Stomach smooth muscle (tissue), 2 donors: ENCODE measurements around the gene C1orf74.

Experiments
- H3K27ac ChIP-seq: one replicate; pipeline ENCODE4 v1.7.0; 2013; ENCODE audit warnings: mild to moderate bottlenecking, low read length, inconsistent platforms
- H3K27me3 ChIP-seq, 2 donors: one replicate each; pipeline ENCODE4 v1.7.0; 2013; ENCODE audit warnings: low read length in 2 of 2; ENCODE audit not compliant: insufficient read depth in 2 of 2, control insufficient read depth in 1 of 2
- H3K36me3 ChIP-seq, 2 donors: one replicate each; pipeline ENCODE4 v1.7.0; 2013; ENCODE audit warnings: low read length in 2 of 2; ENCODE audit not compliant: control insufficient read depth in 2 of 2, insufficient read depth in 2 of 2
- H3K4me1 ChIP-seq: one replicate; pipeline ENCODE4 v1.7.0; 2013; ENCODE audit warnings: low read length; ENCODE audit not compliant: control insufficient read depth, insufficient read depth
- H3K4me3 ChIP-seq, 2 donors: one replicate each; pipeline ENCODE4 v1.7.0; 2013; ENCODE audit warnings: low read length in 2 of 2
- H3K9ac ChIP-seq, 2 donors: one replicate each; pipeline ENCODE4 v1.7.0; 2013; ENCODE audit warnings: low read length in 2 of 2, mild to moderate bottlenecking in 1 of 2
- H3K9me3 ChIP-seq, 2 donors: one replicate each; pipeline ENCODE4 v1.7.0; 2013; ENCODE audit warnings: low read length in 2 of 2; ENCODE audit not compliant: control insufficient read depth in 2 of 2
- donor health status: healthy.
- donor health status: Pancreatic carcinoma.

The C1orf74 gene

DNA sequence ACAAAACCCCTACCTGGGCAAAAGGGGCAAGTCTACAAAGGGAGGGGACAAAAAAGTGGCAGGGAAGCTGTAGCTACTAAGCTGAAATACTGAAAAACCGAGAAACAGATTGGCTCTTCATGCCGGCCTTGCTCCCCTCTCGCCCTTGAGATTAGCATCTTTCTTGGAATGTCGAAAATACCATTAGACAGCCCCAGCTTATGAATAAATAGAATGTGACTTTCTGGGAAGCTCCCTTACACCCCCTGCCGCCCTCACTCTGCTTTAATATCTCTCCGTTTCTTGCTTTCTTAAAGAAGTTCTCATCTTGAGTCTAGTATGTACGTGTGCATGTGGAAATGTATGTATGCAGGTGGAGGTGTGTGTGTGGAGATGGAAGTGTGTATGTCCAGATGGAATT lies 14.4 kb downstream of the C1orf74 start:
- Histone ChIP-seq H3K9me3 (no peaks in the 10 kb centered on the region), H3K4me1 (peaks cover 43% of the 10 kb centered on the region), H3K4me3 (peak overlapping the region; percentile 18 to 54), H3K36me3 (no peaks in the 10 kb centered on the region), H3K9ac (peak overlapping the region; percentile 48 to 69), H3K27me3 (no peaks in the 10 kb centered on the region), H3K27ac (peak overlapping the region; percentile 93)

DNA sequence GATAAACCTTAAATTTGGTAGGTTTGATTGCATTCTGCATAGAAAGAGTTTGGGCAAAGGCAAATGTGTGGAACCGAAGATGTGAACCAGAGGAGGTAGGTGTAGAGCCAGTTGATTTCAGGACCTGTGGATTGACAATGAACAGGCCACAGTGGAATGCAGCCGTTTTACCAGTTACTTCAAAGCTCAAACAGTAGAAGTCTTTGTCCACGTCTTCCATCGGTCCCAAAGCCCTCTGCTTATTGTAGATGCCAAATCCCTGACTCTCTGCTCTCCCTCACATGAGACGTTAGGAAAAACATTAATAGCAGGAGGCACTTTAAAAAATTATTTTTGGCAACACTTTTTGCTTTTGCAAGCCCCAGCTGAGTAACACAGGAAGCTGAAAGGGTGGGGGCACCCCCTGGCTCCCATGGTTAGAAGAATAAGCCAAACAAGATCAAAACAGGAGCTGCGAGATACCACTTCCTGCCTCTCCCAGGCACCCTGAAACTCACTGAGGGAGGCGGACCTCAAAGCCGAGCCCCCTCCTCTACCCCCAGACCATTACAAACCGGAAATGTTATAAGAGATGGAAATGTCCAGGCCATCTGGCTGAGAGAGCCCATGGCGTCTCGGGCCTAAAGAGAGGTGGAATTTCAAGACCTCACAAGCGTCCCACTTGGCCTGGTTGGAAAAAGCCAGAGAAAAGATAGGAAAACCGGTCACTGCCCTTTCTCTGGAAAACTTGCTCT lies 15.0 kb downstream of the C1orf74 start:
- Histone ChIP-seq H3K4me3 (peak overlapping the region; percentile 18 to 57), H3K27ac (peak overlapping the region; percentile 93), H3K9ac (peak overlapping the region; percentile 48 to 69), H3K9me3 (no peaks in the 10 kb centered on the region), H3K36me3 (no peaks in the 10 kb centered on the region), H3K27me3 (no peaks in the 10 kb centered on the region), H3K4me1 (peaks cover 43% of the 10 kb centered on the region)

DNA sequence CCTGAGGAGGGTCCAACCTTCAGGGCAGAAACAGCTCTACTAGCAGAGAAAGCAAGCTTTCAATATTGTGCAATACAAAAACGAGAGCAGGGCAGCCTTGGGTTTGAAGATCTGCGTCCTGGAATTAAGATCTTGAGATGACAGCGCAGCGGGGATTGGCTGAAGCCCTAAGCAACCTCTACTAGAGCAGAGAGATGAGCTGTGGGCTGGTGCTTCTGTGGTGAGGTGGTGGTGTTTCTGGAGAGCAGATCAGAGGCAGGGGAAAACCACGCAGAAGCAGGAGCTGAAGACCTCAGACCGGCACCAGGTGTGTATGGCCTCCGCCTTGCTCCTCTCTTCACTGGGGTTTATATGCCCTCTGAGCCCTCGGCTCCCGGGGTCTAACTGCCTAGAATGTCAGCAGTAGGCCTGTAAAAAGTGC lies 16.0 kb downstream of the C1orf74 start:
- Histone ChIP-seq H3K4me3 (peak overlapping the region; percentile 18 to 57), H3K27ac (peak overlapping the region; percentile 93), H3K9me3 (no peaks in the 10 kb centered on the region), H3K27me3 (no peaks in the 10 kb centered on the region), H3K4me1 (peaks cover 43% of the 10 kb centered on the region), H3K9ac (no peak overlapping the region), H3K36me3 (no peaks in the 10 kb centered on the region)

- Histone ChIP-seq H3K9ac (no peak overlapping the region), H3K27ac (no peak overlapping the region), H3K4me1 (peaks cover 43% of the 10 kb centered on the region), H3K4me3 (no peak overlapping the region), H3K9me3 (no peaks in the 10 kb centered on the region), H3K27me3 (no peaks in the 10 kb centered on the region), H3K36me3 (no peaks in the 10 kb centered on the region)
Measured at GRCh38 chr1:209767706-209768105, 16.7 kb downstream of the C1orf74 start.

- Histone ChIP-seq H3K36me3 (no peaks in the 10 kb centered on the region), H3K4me3 (no peak overlapping the region), H3K9me3 (no peaks in the 10 kb centered on the region), H3K4me1 (peaks cover 38% of the 10 kb centered on the region), H3K27me3 (no peaks in the 10 kb centered on the region), H3K9ac (no peak overlapping the region), H3K27ac (no peak overlapping the region)
Measured at GRCh38 chr1:209767096-209767495, 17.3 kb downstream of the C1orf74 start.

DNA sequence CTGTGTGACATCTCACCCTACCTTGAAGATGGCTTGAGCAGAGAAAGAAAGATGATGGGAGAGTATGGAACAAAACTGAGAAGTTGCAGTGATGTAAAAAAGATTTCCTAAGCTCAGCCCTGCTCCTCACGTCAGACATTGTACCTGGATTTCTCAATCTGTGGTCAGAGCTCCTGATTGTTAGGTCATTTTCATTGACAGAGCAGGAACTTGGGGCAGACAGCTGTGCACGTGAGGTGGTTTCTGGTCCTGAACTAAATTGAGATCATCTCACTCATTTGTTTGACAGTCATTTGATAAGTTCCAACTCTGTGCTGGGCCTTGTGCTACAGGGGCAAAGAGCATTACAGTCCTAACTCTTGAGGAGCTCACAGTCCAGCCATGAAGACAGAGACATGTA lies 18.3 kb downstream of the C1orf74 start:
- Histone ChIP-seq H3K9ac (no peak overlapping the region), H3K9me3 (no peaks in the 10 kb centered on the region), H3K4me3 (no peak overlapping the region), H3K4me1 (peaks cover 33% of the 10 kb centered on the region), H3K27me3 (no peaks in the 10 kb centered on the region), H3K36me3 (no peaks in the 10 kb centered on the region), H3K27ac (no peak overlapping the region)

- Histone ChIP-seq H3K4me3 (no peak overlapping the region), H3K4me1 (peaks cover 9% of the 10 kb centered on the region), H3K36me3 (no peaks in the 10 kb centered on the region), H3K9ac (no peak overlapping the region), H3K9me3 (no peaks in the 10 kb centered on the region), H3K27me3 (no peaks in the 10 kb centered on the region), H3K27ac (no peak overlapping the region)
Measured at GRCh38 chr1:209761011-209761635, 23.2 kb downstream of the C1orf74 start.

DNA sequence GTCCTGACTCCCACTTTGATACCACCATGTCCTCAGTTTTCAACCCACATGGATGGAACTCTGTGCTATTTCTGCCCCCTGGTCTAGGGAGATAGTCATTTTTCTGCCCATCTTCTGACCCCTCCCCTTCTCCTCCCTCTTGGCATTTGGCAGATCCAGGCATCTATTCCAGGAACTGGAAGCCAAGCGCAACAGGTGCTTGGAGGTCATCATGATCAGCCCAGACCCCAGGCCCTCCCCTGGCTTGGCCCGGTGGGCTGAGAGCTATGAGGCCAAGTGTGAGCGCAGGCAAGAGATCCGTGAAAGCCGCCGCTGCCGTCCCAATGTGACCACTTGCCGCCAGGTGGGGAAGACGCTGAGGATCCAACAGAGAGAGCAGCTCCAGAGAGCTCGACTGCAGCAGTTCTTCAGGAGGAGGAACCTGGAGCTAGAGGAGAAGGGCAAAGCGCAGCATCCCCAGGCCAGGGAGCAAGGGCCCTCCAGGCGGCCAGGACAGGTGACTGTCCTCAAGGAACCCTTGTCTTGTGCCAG lies 24.5 kb downstream of the C1orf74 start:
- no peak overlapping the region for H3K27ac ChIP-seq
- H3K27me3 ChIP-seq, result no peaks in the 10 kb centered on the region
- no peak overlapping the region for H3K4me3 ChIP-seq
- H3K4me1 ChIP-seq, result peaks cover 11% of the 10 kb centered on the region
- no peaks in the 10 kb centered on the region for H3K36me3 ChIP-seq
- no peak overlapping the region for H3K9ac ChIP-seq
- no peaks in the 10 kb centered on the region for H3K9me3 ChIP-seq

DNA sequence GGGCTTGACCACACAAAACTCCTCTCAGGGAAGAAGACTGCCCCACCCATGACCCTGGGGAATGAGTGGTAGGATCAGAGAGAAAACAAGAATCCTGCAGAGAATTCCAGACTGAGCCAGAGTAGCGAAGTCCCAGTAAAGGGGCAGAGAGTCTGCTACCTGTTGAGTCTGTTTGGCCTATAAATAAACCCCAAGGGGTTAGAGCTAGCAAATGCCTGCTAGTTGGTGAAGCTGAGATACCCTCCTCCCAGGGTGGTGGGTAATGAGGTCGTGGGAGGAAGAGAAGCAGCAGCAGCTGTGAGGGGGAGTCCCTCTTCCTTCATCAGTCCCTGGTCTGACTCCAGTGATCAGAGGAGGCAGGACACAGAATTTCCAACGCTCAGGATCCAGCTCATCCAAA lies 26.0 kb downstream of the C1orf74 start:
- Histone ChIP-seq H3K27ac (no peak overlapping the region), H3K27me3 (no peaks in the 10 kb centered on the region), H3K9me3 (no peaks in the 10 kb centered on the region), H3K4me1 (peaks cover 11% of the 10 kb centered on the region), H3K36me3 (no peaks in the 10 kb centered on the region), H3K4me3 (no peak overlapping the region), H3K9ac (no peak overlapping the region)

GRCh38 chr1:209756615-209757445 lies 27.5 kb downstream of the C1orf74 start:
- Histone ChIP-seq H3K36me3 (no peaks in the 10 kb centered on the region), H3K9ac (no peak overlapping the region), H3K27me3 (no peaks in the 10 kb centered on the region), H3K9me3 (no peaks in the 10 kb centered on the region), H3K27ac (no peak overlapping the region), H3K4me3 (no peak overlapping the region), H3K4me1 (peaks cover 11% of the 10 kb centered on the region)
